Measurements from ENCODE around the gene XKR7.

- TF ChIP-seq TAF1 (IDR thresholded peaks at IDR 0.05; ENCODE audit: low read depth) (no peak), RAD21 (IDR thresholded peaks at IDR 0.05; ENCODE audit: low read depth) (no peak), YY1 (IDR thresholded peaks at IDR 0.05; ENCODE audit: low read depth) (no peak), TEAD4 (IDR thresholded peaks at IDR 0.05) (no peak), CEBPB (IDR thresholded peaks at IDR 0.05) (no peak), EP300 (IDR thresholded peaks at IDR 0.05; ENCODE audit: borderline replicate concordance) (no peak), EGR1 (IDR thresholded peaks at IDR 0.05) (no peak), REST (IDR thresholded peaks at IDR 0.05; ENCODE audit: low read depth) (no peak), MAX (IDR thresholded peaks at IDR 0.05) (no peak), NFIC (IDR thresholded peaks at IDR 0.05) (no peak)
Measured at GRCh38 chr20:32037929-32038328, 70.0 kb downstream of the XKR7 start.
